HG03060 (cell line): ENCODE data around the gene CELSR1.

ENCODE experiments used
- ATAC-seq: cut with Tn5 transposase; IDR thresholded peaks from one replicate; pipeline ENCODE4 v1.9.1; 2021; ENCODE audit warnings: low read depth, moderate number of reproducible peaks; ENCODE audit not compliant: unreplicated experiment

CELSR1 gene

DNA sequence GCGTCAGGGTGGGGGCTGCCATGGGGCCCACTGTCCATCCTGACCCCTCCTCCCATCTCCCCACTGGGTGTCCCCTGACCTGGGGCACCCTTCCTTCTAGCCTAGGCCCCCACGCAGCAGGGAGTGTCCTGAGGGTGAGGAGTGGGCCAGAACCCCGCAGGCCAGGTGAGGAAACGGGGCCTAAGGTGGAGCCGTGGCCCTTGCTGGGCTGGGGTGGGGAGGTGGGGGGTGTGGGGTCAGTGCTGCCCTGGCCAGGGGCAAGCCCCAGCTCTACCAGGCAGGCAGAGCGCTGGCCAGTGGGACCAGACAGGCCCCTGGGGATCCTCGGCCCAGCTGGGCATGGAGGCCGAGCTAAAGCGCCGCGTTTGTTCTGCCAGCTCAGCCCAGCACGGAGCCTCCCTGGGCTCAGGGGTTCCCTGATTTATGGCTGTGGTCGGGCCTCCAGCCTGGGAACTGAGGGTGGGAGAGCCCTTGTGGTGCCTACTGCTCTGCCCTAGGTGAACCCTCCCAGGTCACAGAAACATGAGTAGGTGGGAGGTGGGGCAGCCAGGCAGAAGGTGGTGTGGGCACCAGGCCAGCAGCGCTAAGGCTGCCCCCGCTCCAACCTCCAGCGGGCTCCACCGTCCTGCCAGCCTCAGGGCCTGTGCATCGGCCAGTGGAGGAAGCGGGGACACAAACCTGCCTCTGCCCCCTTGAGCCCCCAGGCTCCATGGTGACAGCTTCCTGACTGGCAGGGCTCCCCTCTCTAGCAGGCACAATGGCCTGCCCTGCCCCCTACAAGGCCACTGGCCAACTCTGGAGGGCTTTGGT, 179.5 kb downstream of the CELSR1 start:
- ATAC-seq = no peak

GRCh38 chr22:46356496-46357480, 180.6 kb downstream of the CELSR1 start:
- no peak for ATAC-seq

DNA sequence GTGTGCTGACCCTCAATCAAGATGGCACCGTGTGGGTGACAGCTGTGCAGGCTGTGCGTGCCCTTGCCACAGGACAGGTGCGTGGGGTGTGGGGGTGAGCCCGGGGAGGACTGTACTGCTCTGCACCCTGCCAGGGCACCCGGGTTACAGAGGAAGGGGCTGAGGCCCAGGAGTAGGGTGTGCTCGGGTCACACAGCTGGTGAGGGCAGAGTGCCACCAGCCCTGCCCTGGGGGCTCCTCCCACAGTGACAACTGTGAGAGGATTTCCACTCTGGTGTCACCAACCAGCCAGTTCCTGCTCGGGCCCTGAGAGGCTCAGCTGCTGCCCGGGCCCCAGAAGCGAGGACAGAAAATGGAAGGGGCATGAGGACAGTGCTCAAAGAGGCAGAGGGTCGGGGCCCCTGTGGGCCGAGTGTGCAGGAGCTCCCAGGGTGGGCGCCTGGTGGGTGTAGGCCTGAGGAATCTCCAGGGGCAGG, 181.4 kb downstream of the CELSR1 start:
- ATAC-seq = no peak

- no peak for ATAC-seq
Observed at GRCh38 chr22:46355369-46355995, 181.9 kb downstream of the CELSR1 start.

- ATAC-seq = no peak
Observed at GRCh38 chr22:46354993-46355305, 182.5 kb downstream of the CELSR1 start.

GRCh38 chr22:46354176-46354992, 183.0 kb downstream of the CELSR1 start:
- no peak for ATAC-seq

DNA sequence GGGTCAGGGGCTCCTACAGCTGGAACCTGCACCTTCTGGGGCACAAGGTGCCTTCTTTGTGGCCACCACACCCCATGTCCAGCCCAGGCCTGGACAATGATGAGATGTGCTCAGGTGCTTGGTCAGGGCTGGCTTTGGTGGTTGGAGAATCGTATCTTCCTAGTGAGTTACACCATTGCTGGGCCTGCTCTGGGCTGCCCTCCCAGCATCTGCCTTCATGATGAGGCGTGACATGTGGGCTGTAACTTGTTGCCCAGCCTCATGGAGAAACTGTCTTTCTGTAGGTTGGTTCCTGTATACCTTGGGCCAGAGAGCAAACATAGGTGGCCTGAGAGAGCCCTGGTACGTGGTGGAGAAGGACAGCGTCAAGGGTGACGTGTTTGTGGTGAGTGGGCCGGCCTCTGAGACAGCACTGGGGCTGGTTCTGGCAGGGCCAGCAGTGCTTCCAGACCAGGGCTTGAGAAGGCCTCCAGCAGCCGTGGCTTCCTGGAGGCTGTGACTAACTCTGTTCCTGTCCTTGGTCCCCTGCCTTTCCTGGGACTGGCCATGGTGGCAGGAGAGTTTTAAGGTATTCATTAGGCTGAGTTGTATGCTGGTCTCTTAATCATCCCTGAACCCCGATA, 183.8 kb downstream of the CELSR1 start:
- no peak for ATAC-seq

DNA sequence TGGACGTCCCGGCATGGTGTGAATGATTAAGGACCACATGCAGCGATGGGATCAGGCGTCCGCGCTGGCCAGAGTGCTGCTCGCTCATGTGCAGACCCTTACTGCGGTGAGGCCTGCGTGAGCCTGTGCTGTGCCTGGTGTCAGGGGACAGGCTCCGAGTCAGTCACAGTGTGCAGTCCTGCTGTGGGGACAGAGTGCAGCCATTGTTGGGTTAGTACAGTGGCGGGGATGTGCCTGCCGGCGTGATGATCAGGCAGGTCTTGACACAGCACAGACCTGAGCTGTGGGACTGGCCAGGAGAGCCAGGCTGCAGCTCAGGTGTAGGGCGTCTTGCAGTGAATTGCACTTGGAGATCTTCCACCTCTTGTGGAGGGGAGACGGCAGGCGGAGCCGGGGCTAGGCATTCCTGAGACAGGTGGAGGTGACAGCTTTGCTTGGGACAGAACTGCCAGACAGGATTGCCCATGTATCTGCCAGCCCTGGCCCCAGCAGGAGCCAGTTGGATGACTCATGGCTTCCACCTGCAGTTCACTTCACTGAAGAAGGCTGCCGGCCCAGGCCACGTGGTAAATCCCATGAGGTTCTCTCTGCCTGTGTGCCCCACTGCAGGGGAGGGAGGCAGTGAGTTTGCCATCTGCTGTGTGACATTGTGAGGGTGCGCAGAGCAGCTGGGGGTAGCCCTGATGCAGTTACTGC, 184.6 kb downstream of the CELSR1 start:
- no peak for ATAC-seq

- ATAC-seq = no peak
Observed at GRCh38 chr22:46352276-46352675, 185.1 kb downstream of the CELSR1 start.

GRCh38 chr22:46351767-46352166, 185.7 kb downstream of the CELSR1 start:
- no peak for ATAC-seq

- no peak for ATAC-seq
Observed at GRCh38 chr22:46351131-46351735, 186.2 kb downstream of the CELSR1 start.

GRCh38 chr22:46350646-46351045, 186.8 kb downstream of the CELSR1 start:
- no peak for ATAC-seq

- ATAC-seq = no peak
Observed at GRCh38 chr22:46350121-46350520, 187.3 kb downstream of the CELSR1 start.

- ATAC-seq = no peak
Observed at GRCh38 chr22:46349681-46350080, 187.7 kb downstream of the CELSR1 start.

DNA sequence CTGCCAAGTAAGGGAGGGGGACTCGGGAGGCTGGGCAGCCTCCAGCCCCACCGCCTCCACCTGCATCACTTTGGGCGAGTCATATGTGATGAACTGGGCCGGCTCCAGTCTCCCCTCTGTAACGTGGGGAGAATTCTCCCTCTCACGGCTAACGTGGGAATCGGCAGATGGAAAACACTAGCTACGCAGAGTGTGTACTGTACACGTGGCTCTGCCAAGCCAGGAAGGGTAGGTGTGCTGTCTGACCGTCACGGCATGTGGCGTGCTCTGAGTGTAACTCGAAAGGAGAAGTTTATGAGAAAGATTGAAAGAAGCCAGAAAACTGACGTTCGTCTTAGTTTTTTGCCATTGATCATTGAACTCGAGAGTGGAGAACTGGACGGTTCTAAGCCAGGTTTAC, 188.2 kb downstream of the CELSR1 start:
- ATAC-seq = no peak

- ATAC-seq = no peak
Observed at GRCh38 chr22:46348099-46348695, 189.2 kb downstream of the CELSR1 start.

- ATAC-seq = no peak
Observed at GRCh38 chr22:46347646-46348045, 189.8 kb downstream of the CELSR1 start.

DNA sequence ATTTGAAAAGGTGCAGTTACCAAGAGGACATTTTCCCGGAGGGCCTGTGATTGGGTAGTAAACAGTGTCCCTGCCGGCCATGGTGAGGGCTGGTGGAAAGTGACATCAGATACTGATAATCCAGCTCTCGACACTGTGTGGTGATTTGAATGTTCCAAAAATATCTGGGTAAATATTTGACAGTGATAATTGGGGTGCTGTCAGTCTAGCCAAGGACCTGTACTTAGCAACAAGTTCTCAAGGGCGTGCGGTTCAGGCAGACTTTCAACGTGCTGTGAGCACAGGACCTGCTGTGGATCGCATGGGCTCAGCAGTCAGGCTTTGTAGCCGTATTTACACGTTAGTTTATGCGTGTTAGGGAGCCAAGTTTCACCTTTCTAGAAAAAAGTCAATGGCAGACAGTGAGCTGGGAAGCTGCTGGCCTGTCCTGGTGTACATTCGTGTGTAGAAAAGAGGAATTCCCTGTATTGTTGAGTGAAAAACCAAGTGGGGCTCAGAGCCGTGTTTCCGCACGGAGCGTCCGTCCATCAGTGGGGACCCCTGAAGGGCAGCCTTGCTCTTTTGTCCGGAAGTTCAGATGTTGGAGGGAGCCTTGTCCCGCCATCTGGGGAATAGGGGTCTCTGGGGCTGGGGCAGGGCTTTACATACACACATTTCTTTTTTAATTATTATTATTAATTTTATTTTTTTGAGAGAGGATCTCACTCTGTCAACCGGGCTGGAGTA, 190.6 kb downstream of the CELSR1 start:
- ATAC-seq = no peak
